ENCODE measurements around the gene EHD3.

DNA sequence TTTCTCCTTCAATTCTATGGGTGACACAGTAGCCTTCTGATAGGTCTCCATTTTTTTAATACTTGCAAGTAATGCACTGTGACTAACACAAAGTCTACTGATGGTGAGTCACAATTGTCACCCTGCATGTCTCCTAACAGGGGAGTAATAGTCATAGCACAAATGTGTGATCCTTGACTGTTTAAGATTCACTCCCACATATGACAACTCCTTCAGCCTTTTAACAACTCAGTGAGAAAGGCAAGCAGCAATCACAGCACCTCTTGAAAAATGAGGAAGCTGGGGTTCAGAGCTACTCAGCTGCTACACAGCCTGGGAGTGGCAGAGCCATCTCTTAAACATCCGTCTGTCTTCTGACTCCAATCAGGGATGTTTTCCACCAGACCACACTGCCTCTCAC is 63.8 kb downstream of the EHD3 start:
- TF ChIP-seq CTCF (conservative IDR thresholded peaks at IDR 0.05; ENCODE audit: low read length) (no peak), EZH2phosphoT487 (IDR thresholded peaks at IDR 0.05; ENCODE audit: borderline replicate concordance) (no peak)

All from Loucy (cell line).